Transverse colon (tissue), 4 donors: Measurements from ENCODE around the gene IKZF3. TPM values are rescaled to one million over a fixed set of nuclear protein-coding genes. Genes with fewer than 3 reads are reported as not detected.

Experiments used
- DNase-seq: peaks from one replicate; pipeline ENCODE4 v3.0.0-alpha.2; 2019
- H3K27ac ChIP-seq, 4 donors: fragments of 200-600 bp; sonication (generic); 2 replicates each; pipeline ENCODE4 v1.5.1; 2016 to 2018; ENCODE audit warnings: inconsistent platforms in 4 of 4
- H3K27me3 ChIP-seq: fragments of 200-600 bp; sonication (generic); 2 replicates; pipeline ENCODE4 v1.5.1; 2017; ENCODE audit warnings: inconsistent platforms
- H3K36me3 ChIP-seq, 4 donors: fragments of 200-600 bp; sonication (generic); 2 replicates each; pipeline ENCODE4 v1.5.1; 2017 to 2019; ENCODE audit warnings: inconsistent platforms in 4 of 4
- H3K4me1 ChIP-seq, 4 donors: fragments of 200-600 bp; sonication (generic); 2 replicates each; pipeline ENCODE4 v1.5.1; 2017 to 2020; ENCODE audit warnings: inconsistent platforms in 4 of 4
- H3K4me3 ChIP-seq, 4 donors: fragments of 200-600 bp; sonication (generic); 1 replicate in 1 of 4; 2 replicates in 3 of 4; pipeline versions ENCODE4 v1.5.1 to v1.6.1; 2017 to 2019; ENCODE audit warnings: inconsistent platforms in 4 of 4
- H3K9me3 ChIP-seq, 2 donors: fragments of 200-600 bp; sonication (generic); 2 replicates each; pipeline ENCODE4 v1.5.1; 2017 to 2019; ENCODE audit warnings: inconsistent platforms in 2 of 2
- CTCF ChIP-seq, 5 experiments: fragments of 200-600 bp in 3 of 5; fragments of 450-650 bp in 2 of 5; sonication (generic) in 3 of 5; IDR thresholded peaks; 1 replicate in 2 of 5; 2 replicates in 3 of 5; pipeline ENCODE4 v1.5.1; 2016 to 2017; ENCODE audit warnings: antibody characterized with exemption in 5 of 5, inconsistent platforms in 3 of 5, mild to moderate bottlenecking in 2 of 5, moderate library complexity in 1 of 5
- EP300 ChIP-seq: sonication (generic); formaldehyde crosslinking; IDR thresholded peaks from one replicate; pipeline ENCODE4 v1.6.1; 2017; ENCODE audit warnings: antibody characterized with exemption, low read depth
- POLR2A ChIP-seq: fragments of 450-650 bp; IDR thresholded peaks from one replicate; pipeline ENCODE4 v1.6.1; 2016; ENCODE audit warnings: antibody characterized with exemption, mild to moderate bottlenecking, moderate library complexity
- POLR2AphosphoS5 ChIP-seq, 3 donors: sonication (generic); formaldehyde crosslinking; IDR thresholded peaks; one replicate each; pipeline ENCODE4 v1.6.1; 2016; ENCODE audit warnings: antibody characterized with exemption in 3 of 3
- WGBS, 2 donors: methylation state at CpG; one replicate each; pipeline ENCODE4 v1.1.5; 2018; ENCODE audit warnings: low coverage in 1 of 2; 5-methylcytosine and 5-hydroxymethylcytosine counted together
- in situ Hi-C, 4 donors: fragments of 200-750 bp; cut with MboI; loops; one replicate each; pipeline versions ENCODE4 v1.15.0 to v1.15.1; 2017; ENCODE audit warnings: low sequenced_read_pairs in 3 of 4, low pct_ligation_motif_present in 1 of 4, low pct_unique_long_range_greater_than_20kb in 1 of 4
- intact Hi-C: fragments of 100-400 bp; cut with DNase I; formaldehyde crosslinking; loops from one replicate; pipeline ENCODE4 v1.15.1; 2023; ENCODE audit warnings: low total_unique reads
- total RNA-seq, 4 donors: library from RNA; depleted of rRNA; stranded (reverse); fragments of >200 nt; gene quantifications; one replicate each; pipeline ENCODE4 v1.1.0, GENCODE V29; 2016

The IKZF3 gene
- total RNA-seq, 4 donors from 2014 or later: 2.2 to 13.5 (median 3.0) TPM

- intact Hi-C loops: loop anchor here (10.0 kb wide), 1 partner anchor 201 kb away; no protein-coding TSS in a partner anchor
- peaks cover 0 to 3% (median 0%) of the 10 kb centered on the region in 4 donors for H3K36me3 ChIP-seq
- H3K27ac ChIP-seq: no peak overlapping the region
- H3K4me3 ChIP-seq: no peak overlapping the region
- in situ Hi-C loops: loop anchor here in 2 of 4 donors (10.0 to 25.0 kb wide), 2 partner anchors 108 to 121 kb away; partner anchors contain the start of genes PPP1R1B (in 2 of the 2) and STARD3 (in 1 of the 2)
- no peak for TF ChIP-seq EP300
- peaks cover 9% of the 10 kb centered on the region for H3K27me3 ChIP-seq
- no peaks in the 10 kb centered on the region for H3K9me3 ChIP-seq
- DNase-seq: no peak
- 91% methylated on average over 21 of the region's 23 CpGs; no CpG with 5 or more reads in 1 of the 2 donors for WGBS, 2 donors
- H3K4me1 ChIP-seq: peaks cover 0 to 12% (median 2%) of the 10 kb centered on the region in 4 donors
Measured at GRCh38 chr17:39745335-39746144, 118.6 kb downstream of the IKZF3 start.

- peaks cover 12% of the 10 kb centered on the region for H3K27me3 ChIP-seq
- H3K4me1 ChIP-seq: peaks cover 0 to 16% (median 6%) of the 10 kb centered on the region in 4 donors
- in situ Hi-C loops: loop anchor here in 2 of 4 donors (10.0 to 25.0 kb wide), 2 partner anchors 108 to 120 kb away; partner anchors contain the start of genes PPP1R1B (in 2 of the 2) and STARD3 (in 1 of the 2)
- TF ChIP-seq POLR2AphosphoS5 (IDR thresholded peaks at IDR 0.05) (no peak), EP300 (no peak), POLR2A (no peak), CTCF (IDR thresholded peaks at IDR 0.05) (no peak)
- H3K9me3 ChIP-seq: no peaks in the 10 kb centered on the region
- peaks cover 0 to 3% (median 0%) of the 10 kb centered on the region in 4 donors for H3K36me3 ChIP-seq
- intact Hi-C loops: loop anchor here (10.0 kb wide), 1 partner anchor 200 kb away; no protein-coding TSS in a partner anchor
- no peak overlapping the region for H3K4me3 ChIP-seq
- DNase-seq: no peak
- 73% methylated on average over 7 of the region's 8 CpGs; no CpG with 5 or more reads in 1 of the 2 donors for WGBS, 2 donors
- H3K27ac ChIP-seq: no peak overlapping the region
Measured at GRCh38 chr17:39744836-39745215, 119.3 kb downstream of the IKZF3 start.

GRCh38 chr17:39744075-39744835 lies 119.9 kb downstream of the IKZF3 start:
- DNase-seq: no peak
- Histone ChIP-seq H3K9me3 (no peaks in the 10 kb centered on the region), H3K27ac (no peak overlapping the region), H3K4me3 (no peak overlapping the region), H3K27me3 (peaks cover 17% of the 10 kb centered on the region), H3K36me3 (peaks cover 0 to 3% (median 0%) of the 10 kb centered on the region in 4 donors), H3K4me1 (peaks cover 0 to 22% (median 10%) of the 10 kb centered on the region in 4 donors)
- in situ Hi-C loops: loop anchor here in 2 of 4 donors (10.0 to 25.0 kb wide), 2 partner anchors 107 to 119 kb away; partner anchors contain the start of genes PPP1R1B (in 2 of the 2) and STARD3 (in 1 of the 2)
- 85% methylated on average over 16 of the region's 16 CpGs; no CpG with 5 or more reads in 1 of the 2 donors for WGBS, 2 donors
- no peak for TF ChIP-seq POLR2A
- intact Hi-C loops: loop anchor here (10.0 kb wide), 1 partner anchor 199 kb away; no protein-coding TSS in a partner anchor

- no peak overlapping the region for H3K27ac ChIP-seq
- peaks cover 5 to 35% (median 22%) of the 10 kb centered on the region in 4 donors for H3K4me1 ChIP-seq
- 89% methylated on average over 21 of the region's 21 CpGs; no CpG with 5 or more reads in 1 of the 2 donors for WGBS, 2 donors
- intact Hi-C loops (loop anchor here (10.0 kb wide), 1 partner anchor 198 kb away; no protein-coding TSS in a partner anchor), in situ Hi-C loops (loop anchor here in 2 of 4 donors (10.0 to 25.0 kb wide), 2 partner anchors 106 to 118 kb away; partner anchors contain the start of genes PPP1R1B (in 2 of the 2) and STARD3 (in 1 of the 2))
- TF ChIP-seq POLR2A: no peak
- no peak for TF ChIP-seq CTCF (IDR thresholded peaks at IDR 0.05)
- H3K36me3 ChIP-seq: peaks cover 0 to 3% (median 0%) of the 10 kb centered on the region in 4 donors
- DNase-seq: no peak
- no peak overlapping the region for H3K4me3 ChIP-seq
- no peaks in the 10 kb centered on the region for H3K9me3 ChIP-seq
- peaks cover 26% of the 10 kb centered on the region for H3K27me3 ChIP-seq
Measured at GRCh38 chr17:39742856-39743436, 121.2 kb downstream of the IKZF3 start.
